Liver (tissue), 9 donors: Measurements from ENCODE around the gene MAGI1. TPM values are rescaled to one million over a fixed set of nuclear protein-coding genes. Genes with fewer than 3 reads are reported as not detected.

Experiments
- DNase-seq: peaks from one replicate; pipeline ENCODE4 v3.0.0-alpha.2; 2017; ENCODE audit warnings: low spot score
- H3K27ac ChIP-seq, 2 donors: one replicate each; pipeline ENCODE4 v1.7.0; 2013; ENCODE audit warnings: inconsistent platforms in 2 of 2, low read length in 2 of 2, control low read depth in 1 of 2, low read depth in 1 of 2, mild to moderate bottlenecking in 1 of 2
- H3K27me3 ChIP-seq, 4 donors: one replicate each; pipeline versions ENCODE4 v1.6.1 to v1.7.0; 2013; ENCODE audit warnings: low read length in 3 of 4, inconsistent platforms in 1 of 4, mild to moderate bottlenecking in 1 of 4, moderate library complexity in 1 of 4; ENCODE audit not compliant: control insufficient read depth in 4 of 4, insufficient read depth in 4 of 4
- H3K36me3 ChIP-seq, 4 donors: one replicate each; pipeline versions ENCODE4 v1.6.1 to v1.7.0; 2013; ENCODE audit warnings: low read length in 3 of 4, mild to moderate bottlenecking in 3 of 4, low read depth in 1 of 4, moderate library complexity in 1 of 4; ENCODE audit not compliant: control insufficient read depth in 4 of 4, insufficient read depth in 3 of 4
- H3K4me1 ChIP-seq, 4 donors: one replicate each; pipeline versions ENCODE4 v1.6.1 to v1.7.0; 2013; ENCODE audit warnings: low read length in 3 of 4, mild to moderate bottlenecking in 3 of 4, moderate library complexity in 1 of 4; ENCODE audit not compliant: control insufficient read depth in 4 of 4, insufficient read depth in 4 of 4
- H3K4me3 ChIP-seq, 3 donors: one replicate each; pipeline versions ENCODE4 v1.6.1 to v1.7.0; 2013; ENCODE audit warnings: low read length in 3 of 3, control low read depth in 1 of 3, low read depth in 1 of 3, mild to moderate bottlenecking in 1 of 3
- H3K9ac ChIP-seq, 2 donors: one replicate each; pipeline ENCODE4 v1.7.0; 2013; ENCODE audit warnings: low read length in 2 of 2, mild to moderate bottlenecking in 2 of 2, moderate library complexity in 2 of 2, control low read depth in 1 of 2, low read depth in 1 of 2
- H3K9me3 ChIP-seq, 4 donors: one replicate each; pipeline versions ENCODE4 v1.6.1 to v1.7.0; 2013; ENCODE audit warnings: low read length in 3 of 4; ENCODE audit not compliant: control insufficient read depth in 4 of 4
- ATF3 ChIP-seq: IDR thresholded peaks from 2 replicates; pipeline ENCODE4 v1.6.1; 2016; ENCODE audit warnings: antibody characterized with exemption
- EGR1 ChIP-seq, 2 donors: IDR thresholded peaks; 2 replicates each; pipeline ENCODE4 v1.6.1; 2016 to 2018; ENCODE audit warnings: antibody characterized with exemption in 2 of 2, low read depth in 2 of 2
- FOXA1 ChIP-seq: IDR thresholded peaks from 2 replicates; pipeline ENCODE4 v1.6.1; 2016; ENCODE audit warnings: antibody characterized with exemption
- FOXA2 ChIP-seq: IDR thresholded peaks from 2 replicates; pipeline ENCODE4 v1.6.1; 2016; ENCODE audit warnings: antibody characterized with exemption
- GABPA ChIP-seq, 2 donors: IDR thresholded peaks in 1 of 2; conservative IDR thresholded peaks in 1 of 2; 2 replicates each; pipeline ENCODE4 v1.6.1; 2016; ENCODE audit warnings: antibody characterized with exemption in 2 of 2, mild to moderate bottlenecking in 1 of 2, moderate library complexity in 1 of 2
- HNF4A ChIP-seq, 2 donors: conservative IDR thresholded peaks; 2 replicates each; pipeline ENCODE4 v1.6.1; 2016; ENCODE audit warnings: antibody characterized with exemption in 2 of 2, mild to moderate bottlenecking in 2 of 2
- HNF4G ChIP-seq: IDR thresholded peaks from 2 replicates; pipeline ENCODE4 v1.6.1; 2016; ENCODE audit warnings: antibody characterized with exemption
- JUND ChIP-seq, 2 donors: IDR thresholded peaks; 2 replicates each; pipeline ENCODE4 v1.6.1; 2016; ENCODE audit warnings: antibody characterized with exemption in 2 of 2
- MAX ChIP-seq: IDR thresholded peaks from 2 replicates; pipeline ENCODE4 v1.6.1; 2016; ENCODE audit warnings: antibody characterized with exemption
- NR2F2 ChIP-seq: IDR thresholded peaks from 2 replicates; pipeline ENCODE4 v1.6.1; 2016; ENCODE audit warnings: antibody characterized with exemption
- RAD21 ChIP-seq, 2 donors: IDR thresholded peaks; 2 replicates each; pipeline ENCODE4 v1.6.1; 2016; ENCODE audit warnings: antibody characterized with exemption in 2 of 2, mild to moderate bottlenecking in 2 of 2
- REST ChIP-seq: IDR thresholded peaks from 2 replicates; pipeline ENCODE4 v1.6.1; 2016; ENCODE audit warnings: antibody characterized with exemption, mild to moderate bottlenecking
- RXRA ChIP-seq, 2 donors: IDR thresholded peaks; 2 replicates each; pipeline ENCODE4 v1.6.1; 2017 to 2018; ENCODE audit warnings: antibody characterized with exemption in 2 of 2, mild to moderate bottlenecking in 1 of 2
- SP1 ChIP-seq: IDR thresholded peaks from 2 replicates; pipeline ENCODE4 v1.6.1; 2018; ENCODE audit warnings: antibody characterized with exemption, mild to moderate bottlenecking
- TAF1 ChIP-seq: conservative IDR thresholded peaks from 2 replicates; pipeline ENCODE4 v1.6.1; 2016; ENCODE audit warnings: antibody characterized with exemption, mild to moderate bottlenecking
- YY1 ChIP-seq: IDR thresholded peaks from 2 replicates; pipeline ENCODE4 v1.6.1; 2016; ENCODE audit warnings: antibody characterized with exemption, mild to moderate bottlenecking
- ZBTB33 ChIP-seq: IDR thresholded peaks from 2 replicates; pipeline ENCODE4 v1.6.1; 2016; ENCODE audit warnings: antibody characterized with exemption
- WGBS: extraction: QIAGEN DNeasy Blood & Tissue Kit; methylation state at CpG from one replicate; pipeline ENCODE4 v1.1.7; 2013; 5-methylcytosine and 5-hydroxymethylcytosine counted together
- polyA plus RNA-seq, 2 donors: library from polyadenylated mRNA; stranded (reverse) in 1 of 2; unstranded in 1 of 2; fragments of 200-250 nt in 1 of 2; fragments of >200 nt in 1 of 2; fragmentation: Nextera tagmentation in 1 of 2; extraction: Ambion mirVana in 1 of 2; gene quantifications; one replicate each; pipeline versions ENCODE4 v1.2.1 to v1.2.3, GENCODE V29; 2013 to 2015
- total RNA-seq, 2 donors: library from RNA; depleted of rRNA; stranded (reverse); fragments of >200 nt; gene quantifications; one replicate each; pipeline ENCODE4 v1.2.3, GENCODE V29; 2014
- TF ChIP-seq, protein P1 (sequence below): fragments of 150-350 bp; IDR thresholded peaks from 2 replicates; pipeline ENCODE4 v1.5.1; 2017; ENCODE audit warnings: improper control_type of control experiment, low read depth, low read length; ENCODE audit not compliant: missing input control
- donor health status: healthy.
- donor health status: healthy.
- donor health status: healthy.
- donor health status: healthy.
- donor health status: healthy.

MAGI1 gene
- total and polyA plus RNA-seq, 4 donors, result 9.6 to 68.8 (median 14.0) TPM

GRCh38 chr3:65948841-65949573 is 89.7 kb downstream of the MAGI1 start:
- peak overlapping the region; percentile 6 to 42 for H3K27ac ChIP-seq
- no peak for DNase-seq
- H3K9me3 ChIP-seq, result no peaks in the 10 kb centered on the region
- H3K36me3 ChIP-seq, result no peaks in the 10 kb centered on the region
- no peak overlapping the region for H3K4me3 ChIP-seq
- no peaks in the 10 kb centered on the region for H3K27me3 ChIP-seq
- H3K9ac ChIP-seq, result no peak overlapping the region
- WGBS, result 59% methylated on average over 6 of the region's 6 CpGs
- H3K4me1 ChIP-seq, result peaks cover 12 to 61% (median 39%) of the 10 kb centered on the region in 4 donors
- TF ChIP-seq GABPA (IDR thresholded peaks at IDR 0.05 in 1 of 2, conservative IDR thresholded peaks at IDR 0.05 in 1 of 2) (no peak), MAX (no peak), HNF4A (conservative IDR thresholded peaks at IDR 0.05) (no peak), ZBTB33 (no peak), RAD21 (IDR thresholded peaks at IDR 0.05) (no peak), JUND (IDR thresholded peaks at IDR 0.05) (no peak), NR2F2 (peak; percentile 63), EGR1 (IDR thresholded peaks at IDR 0.05; ENCODE audit: low read depth in 2 of 2) (no peak)

- peaks cover 8 to 40% (median 24%) of the 10 kb centered on the region in 4 donors for H3K4me1 ChIP-seq
- H3K9me3 ChIP-seq, result no peaks in the 10 kb centered on the region
- H3K27ac ChIP-seq, result peak overlapping the region; percentile 85 to 94
- WGBS, result 22% methylated on average over 6 of the region's 6 CpGs
- no peak overlapping the region for H3K4me3 ChIP-seq
- H3K36me3 ChIP-seq, result no peaks in the 10 kb centered on the region
- no peaks in the 10 kb centered on the region for H3K27me3 ChIP-seq
- no peak for DNase-seq
- peak; percentile 69 to 84 for TF ChIP-seq RXRA (IDR thresholded peaks at IDR 0.05)
- TF ChIP-seq TAF1, result no peak
- TF ChIP-seq, protein P1, sequence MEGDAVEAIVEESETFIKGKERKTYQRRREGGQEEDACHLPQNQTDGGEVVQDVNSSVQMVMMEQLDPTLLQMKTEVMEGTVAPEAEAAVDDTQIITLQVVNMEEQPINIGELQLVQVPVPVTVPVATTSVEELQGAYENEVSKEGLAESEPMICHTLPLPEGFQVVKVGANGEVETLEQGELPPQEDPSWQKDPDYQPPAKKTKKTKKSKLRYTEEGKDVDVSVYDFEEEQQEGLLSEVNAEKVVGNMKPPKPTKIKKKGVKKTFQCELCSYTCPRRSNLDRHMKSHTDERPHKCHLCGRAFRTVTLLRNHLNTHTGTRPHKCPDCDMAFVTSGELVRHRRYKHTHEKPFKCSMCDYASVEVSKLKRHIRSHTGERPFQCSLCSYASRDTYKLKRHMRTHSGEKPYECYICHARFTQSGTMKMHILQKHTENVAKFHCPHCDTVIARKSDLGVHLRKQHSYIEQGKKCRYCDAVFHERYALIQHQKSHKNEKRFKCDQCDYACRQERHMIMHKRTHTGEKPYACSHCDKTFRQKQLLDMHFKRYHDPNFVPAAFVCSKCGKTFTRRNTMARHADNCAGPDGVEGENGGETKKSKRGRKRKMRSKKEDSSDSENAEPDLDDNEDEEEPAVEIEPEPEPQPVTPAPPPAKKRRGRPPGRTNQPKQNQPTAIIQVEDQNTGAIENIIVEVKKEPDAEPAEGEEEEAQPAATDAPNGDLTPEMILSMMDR, result no peak
- no peak for TF ChIP-seq ATF3
- TF ChIP-seq NR2F2, result peak; percentile 28
- peak; percentile 90 for TF ChIP-seq YY1
- TF ChIP-seq EGR1 (IDR thresholded peaks at IDR 0.05; ENCODE audit: low read depth in 2 of 2), result peak in 1 of 2 donors; percentile 64
- TF ChIP-seq ZBTB33, result no peak
- no peak for TF ChIP-seq HNF4G
- TF ChIP-seq HNF4A (conservative IDR thresholded peaks at IDR 0.05), result peak; percentile 62 to 72
- peak; percentile 49 for TF ChIP-seq REST
- peak; percentile 62 for TF ChIP-seq SP1
- peak; percentile 72 for TF ChIP-seq MAX
- TF ChIP-seq FOXA2, result peak; percentile 68
- TF ChIP-seq RAD21 (IDR thresholded peaks at IDR 0.05), result peak; percentile 60 to 75
- TF ChIP-seq FOXA1, result peak; percentile 73
- peak; percentile 79 to 86 for TF ChIP-seq JUND (IDR thresholded peaks at IDR 0.05)
- TF ChIP-seq GABPA (IDR thresholded peaks at IDR 0.05 in 1 of 2, conservative IDR thresholded peaks at IDR 0.05 in 1 of 2), result peak in 1 of 2 donors; percentile 53
- peak overlapping the region in 1 of 2 donors; percentile 29 for H3K9ac ChIP-seq
These were observed 92.3 kb downstream of the MAGI1 start for GRCh38 chr3:65946438-65946837.
